SKM-1 treated with dmso at 0.1 percent for 144 hours (cell line): Measurements from ENCODE around the gene APBA3.

ENCODE experiments used
- DNase-seq: peaks from one replicate; lab custom pipeline; 2025; ENCODE audit not compliant: unreplicated experiment; lab: John Stamatoyannopoulos, UW

APBA3 gene

GRCh38 chr19:3761382-3762129 is at the start of gene APBA3:
TSS of gene APBA3 (minus strand) at chr19:3761692. CDS start at chr19:3760264, 1,428 bp downstream.
- DNase-seq, result peak; percentile 80

DNA sequence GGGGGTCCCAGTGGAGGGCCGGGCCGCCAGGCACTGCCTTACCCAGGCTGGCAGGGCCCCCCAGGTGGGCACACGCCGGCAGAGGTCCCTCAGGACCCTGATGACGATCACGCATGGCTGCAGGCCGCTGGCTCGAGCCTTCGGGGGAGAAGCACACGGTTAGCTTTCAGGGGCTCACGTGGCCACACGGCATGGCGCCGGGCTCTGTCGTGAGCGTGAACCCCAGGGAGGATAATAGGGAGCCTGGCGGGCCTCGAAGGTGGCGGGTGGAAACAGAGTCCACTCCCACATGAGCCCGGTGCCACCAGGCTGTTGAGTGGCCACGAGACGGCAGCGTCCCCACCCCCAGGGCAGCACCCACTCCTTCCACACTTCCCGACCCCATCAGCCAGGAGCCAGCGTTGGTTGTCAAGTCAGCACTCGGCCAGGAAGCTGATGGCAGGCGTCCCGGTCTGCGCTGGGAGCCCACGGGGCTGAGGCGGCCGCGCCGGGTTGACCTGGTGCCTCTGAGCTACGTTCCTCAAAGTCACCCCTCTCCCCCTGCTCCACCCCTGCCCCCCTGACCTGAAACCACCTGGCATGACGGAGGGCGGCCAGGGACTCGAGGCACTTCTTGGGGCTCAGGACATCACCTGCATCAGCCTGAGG is 49.3 kb upstream of the APBA3 start:
- DNase-seq, result no peak

DNA sequence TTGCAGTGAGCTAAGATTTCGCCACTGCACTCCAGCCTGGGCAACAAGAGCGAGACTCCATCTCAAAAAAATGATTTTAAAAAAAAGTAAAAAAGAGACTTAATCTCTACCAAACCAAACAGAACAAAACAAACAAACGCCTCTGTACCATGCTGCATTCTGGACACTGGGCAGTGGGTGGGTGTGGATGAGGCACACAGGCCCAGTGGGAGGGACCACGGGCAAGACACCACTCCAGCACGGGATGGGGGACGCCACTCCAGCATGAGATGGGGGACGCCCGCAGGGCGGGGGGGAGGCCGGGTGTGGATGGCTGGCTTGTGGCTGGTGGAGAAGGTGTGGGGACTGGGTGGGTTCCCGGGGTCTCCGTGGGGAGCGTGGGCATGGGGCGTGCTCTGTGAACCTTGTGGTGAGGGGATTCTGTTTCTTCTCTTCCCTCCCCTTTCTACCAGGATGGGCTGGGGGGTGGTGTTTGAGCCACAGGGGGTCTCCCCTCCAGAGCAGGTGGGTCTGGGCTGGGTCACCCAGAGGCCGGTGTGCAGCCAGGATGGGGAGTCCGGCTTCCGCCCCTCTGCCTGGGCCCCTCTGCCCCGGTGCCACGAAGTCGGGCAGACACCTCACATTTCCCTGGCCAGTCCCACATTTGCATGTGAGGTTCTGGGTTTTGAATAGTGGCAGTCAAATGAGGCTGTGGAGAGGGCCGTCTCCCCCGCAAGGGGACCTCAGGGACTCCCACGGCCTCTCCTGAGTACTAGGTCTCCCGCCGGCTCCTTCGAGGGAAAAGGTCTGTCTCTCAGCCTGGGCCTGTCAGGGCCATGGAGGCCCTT is 48.6 kb upstream of the APBA3 start:
- DNase-seq, result no peak

DNA sequence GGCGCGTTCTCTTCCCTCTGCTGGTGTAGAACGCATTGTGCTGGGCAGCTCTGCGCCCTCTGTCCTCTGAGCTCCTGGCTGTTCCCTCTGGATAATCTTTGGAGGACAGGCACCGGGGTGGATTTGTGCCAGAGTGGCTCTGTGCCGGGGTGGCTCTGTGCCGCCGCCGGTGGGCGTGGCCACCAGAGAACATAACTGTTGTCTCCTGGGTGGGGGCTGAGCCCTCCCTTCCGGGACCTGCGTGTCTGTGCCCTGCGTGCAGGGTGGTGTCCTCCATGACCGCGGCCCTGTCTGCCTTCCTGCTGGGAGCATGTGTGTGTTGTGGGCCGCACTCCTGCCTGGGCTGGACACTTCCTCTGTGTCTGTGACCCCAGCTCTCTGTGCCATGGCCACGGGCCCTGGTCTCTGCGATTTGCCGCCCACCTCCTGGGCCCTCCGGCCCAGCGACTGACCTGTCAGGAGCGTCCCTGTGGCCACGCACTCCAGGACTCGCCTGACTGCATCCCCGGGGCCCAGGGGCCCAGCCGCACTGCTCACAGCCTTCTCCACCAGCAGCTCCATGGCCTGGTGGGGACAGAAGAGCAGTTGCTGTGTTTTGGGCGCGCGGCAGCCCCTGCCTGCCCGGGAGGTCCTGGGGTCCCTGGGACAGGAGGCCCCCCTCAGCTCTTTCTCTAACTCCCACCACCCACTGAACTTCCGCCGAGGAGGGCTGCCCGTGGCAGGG is 47.1 kb upstream of the APBA3 start:
- DNase-seq, result no peak

DNA sequence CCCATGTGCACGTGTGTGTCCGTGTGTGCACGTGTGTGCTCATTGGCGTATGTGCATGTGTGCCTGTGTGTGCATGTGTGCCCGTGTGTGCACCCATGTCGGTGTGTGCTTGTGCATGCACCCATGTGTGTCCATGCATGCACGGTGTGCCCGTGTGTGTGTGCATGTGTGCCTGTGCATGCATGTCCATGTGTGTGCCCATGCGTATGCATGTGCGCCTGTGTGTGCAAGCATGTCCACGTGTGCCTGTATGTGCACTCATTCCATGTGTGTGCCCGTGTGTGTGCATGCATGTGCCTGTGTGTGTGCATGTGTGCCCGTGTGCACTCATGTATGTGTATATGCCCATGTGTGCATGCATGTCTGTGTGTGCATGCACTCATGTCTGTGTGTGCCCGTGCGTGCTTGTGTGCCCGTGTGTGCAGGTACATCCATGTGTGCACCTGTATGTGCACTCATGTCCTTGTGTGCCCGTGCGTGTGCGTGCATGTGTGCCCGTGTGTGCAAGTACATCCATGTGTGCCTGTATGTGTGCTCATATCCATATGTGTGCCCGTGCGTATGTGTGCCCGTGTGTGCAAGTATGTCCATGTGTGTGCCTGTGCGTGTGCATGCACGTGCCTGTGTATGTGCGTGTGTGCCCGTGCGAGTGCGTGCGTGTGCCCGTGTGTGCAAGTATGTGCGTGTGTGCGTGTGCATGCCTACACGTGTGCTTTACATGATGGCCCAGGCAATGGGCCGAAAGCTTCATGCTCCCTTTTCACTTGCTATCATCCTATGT is 46.3 kb upstream of the APBA3 start:
- DNase-seq, result no peak

DNA sequence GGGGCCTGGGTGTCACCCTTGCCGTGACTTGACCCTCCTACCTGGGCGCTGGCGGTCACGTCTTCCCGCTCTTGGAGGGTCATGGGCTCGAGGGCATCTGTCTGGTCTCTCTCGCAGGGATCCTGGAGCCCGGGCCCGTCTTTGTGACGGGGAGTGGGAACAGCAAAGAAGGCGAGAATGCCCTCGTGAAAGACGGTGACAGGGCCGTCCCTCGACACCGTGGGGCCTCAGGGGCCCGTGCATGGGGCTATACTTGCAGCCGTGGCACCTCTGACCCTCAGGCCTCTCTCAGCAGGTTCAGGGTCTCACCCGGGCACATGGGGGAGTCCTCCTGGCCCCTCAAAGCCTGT is 45.6 kb upstream of the APBA3 start:
- DNase-seq, result no peak

GRCh38 chr19:3805859-3806258 is 44.4 kb upstream of the APBA3 start:
- no peak for DNase-seq

DNA sequence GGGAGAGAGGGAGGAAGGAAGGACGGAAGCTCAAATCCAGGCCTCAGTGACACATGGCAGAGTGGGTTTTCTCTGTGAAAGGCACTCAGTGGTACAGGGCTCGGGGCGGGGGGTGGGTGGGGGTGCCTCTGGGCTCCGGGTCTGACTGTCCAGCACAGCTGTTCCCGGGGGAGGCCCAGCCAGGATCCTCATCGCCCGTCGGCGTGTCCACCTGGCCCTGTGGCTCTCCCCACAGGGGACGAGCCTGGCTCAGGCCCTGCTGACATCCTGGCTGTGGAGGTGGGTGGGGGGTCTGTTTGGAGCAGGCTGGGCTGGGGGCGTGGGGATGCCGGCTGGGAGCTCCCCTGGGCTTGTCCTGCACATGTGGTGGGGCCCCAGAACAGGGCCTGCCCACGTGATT is 42.9 kb upstream of the APBA3 start:
- DNase-seq, result no peak

- no peak for DNase-seq
Measured at GRCh38 chr19:3803986-3804385, 42.5 kb upstream of the APBA3 start.

GRCh38 chr19:3803114-3803888 is 41.8 kb upstream of the APBA3 start:
- no peak for DNase-seq

DNA sequence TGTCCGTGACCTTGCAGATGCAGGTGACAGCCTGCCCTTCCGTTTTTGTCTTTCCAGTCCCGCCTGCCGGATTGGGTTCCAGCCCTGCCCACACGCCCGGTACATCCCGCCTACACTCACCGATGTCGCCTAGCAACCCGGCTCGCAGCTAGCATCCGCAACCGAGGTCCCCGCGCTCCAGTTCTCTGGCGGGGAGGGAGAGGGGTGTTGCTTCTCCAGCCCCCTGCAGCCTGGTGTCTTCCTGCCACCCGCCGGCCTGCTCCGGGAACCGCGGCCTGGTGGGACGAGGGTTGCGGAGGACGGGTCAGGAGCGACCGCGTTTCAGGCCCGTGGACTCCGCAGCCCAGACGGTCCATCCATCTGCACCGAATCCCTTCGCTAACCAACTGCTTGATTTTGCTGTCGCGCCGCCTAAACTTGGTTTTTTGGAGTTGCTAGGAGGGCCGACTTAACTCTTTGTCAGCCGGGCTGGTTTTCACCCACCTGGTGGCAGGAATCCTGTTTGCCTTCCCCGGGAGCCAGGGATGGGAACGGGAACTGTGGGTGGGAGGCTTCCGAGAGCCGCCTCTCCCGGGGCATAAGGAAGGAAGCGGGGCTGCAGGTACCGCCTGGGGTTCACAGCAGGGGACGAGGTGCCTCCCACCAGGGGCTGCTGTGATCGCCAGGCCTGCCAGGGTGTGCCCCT is 40.1 kb upstream of the APBA3 start:
- DNase-seq, result no peak

DNA sequence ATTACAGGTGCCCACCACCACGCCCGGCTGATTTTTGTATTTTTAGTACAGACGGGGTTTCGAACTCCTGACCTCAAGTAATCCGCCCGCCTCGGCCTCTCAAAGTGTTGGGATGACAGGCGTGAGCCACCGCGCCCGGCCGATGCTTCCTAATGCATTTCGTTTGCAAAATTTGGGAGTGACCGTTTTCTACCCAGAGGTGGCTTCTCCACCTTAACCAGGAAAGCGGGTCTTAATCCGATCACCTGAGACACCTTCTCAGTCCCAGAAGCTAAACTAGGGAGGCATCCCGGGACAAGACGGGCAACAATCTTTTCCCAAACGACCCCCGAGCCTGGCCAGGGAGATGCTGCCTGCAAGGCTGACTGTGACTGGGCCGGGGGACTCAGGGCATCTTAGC is 39.5 kb upstream of the APBA3 start:
- DNase-seq, result no peak

DNA sequence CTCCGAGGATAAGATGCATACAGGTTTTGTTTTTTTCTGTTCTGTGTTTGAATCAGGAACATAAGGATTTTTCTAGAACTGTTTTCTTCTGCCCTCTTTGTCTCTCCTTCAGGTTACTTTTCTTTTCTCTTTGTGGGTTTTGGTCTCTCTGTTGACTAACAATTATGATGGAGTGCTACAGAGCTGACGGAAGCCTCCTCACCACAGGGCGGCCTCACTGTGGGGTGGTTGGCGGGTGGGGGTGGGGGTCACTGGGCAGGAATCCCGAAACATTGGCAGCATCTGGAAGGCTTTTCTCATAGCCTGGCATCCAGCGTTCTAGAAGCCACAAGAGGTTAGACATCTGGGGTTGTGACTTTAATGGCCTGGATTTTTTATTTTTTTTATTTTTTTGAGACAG is 36.6 kb upstream of the APBA3 start:
- DNase-seq, result no peak

DNA sequence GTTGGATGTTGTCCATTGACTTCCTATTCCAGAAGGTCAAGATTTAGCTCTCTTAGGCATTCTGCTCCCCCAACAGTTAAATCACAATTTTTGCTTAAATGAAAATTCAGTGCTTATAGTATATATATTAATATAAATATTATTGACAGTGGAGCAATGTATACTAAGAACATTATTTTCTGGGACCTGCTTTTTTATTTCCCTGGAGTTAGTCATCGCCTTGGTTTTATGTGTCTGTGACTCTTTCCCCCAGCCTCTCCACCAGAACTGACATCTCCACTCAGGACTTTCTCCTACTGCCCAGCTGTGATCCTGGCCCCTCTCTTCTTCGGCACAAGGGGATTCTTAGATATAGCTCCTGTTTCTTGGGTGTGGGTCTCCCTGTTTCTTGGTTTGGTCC is 34.9 kb upstream of the APBA3 start:
- DNase-seq, result no peak

DNA sequence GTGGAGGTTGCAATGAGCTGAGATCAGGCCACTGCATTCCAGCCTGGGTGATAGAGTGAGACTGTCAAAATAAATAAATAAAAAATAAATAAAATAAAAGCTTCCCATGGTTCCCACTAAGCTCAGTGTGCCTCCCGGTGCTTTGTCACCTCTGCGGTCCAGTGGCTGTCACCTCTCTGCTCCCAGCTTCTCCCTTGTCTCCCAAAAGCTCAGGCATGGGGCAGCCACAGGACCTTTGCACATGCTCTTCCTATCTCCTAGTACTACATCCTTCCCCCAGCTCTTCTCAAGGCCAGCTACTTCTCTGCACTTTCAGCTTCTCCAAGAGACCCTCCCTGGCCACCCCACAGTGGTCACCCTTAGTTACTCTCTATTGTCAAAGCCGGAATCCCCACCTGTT is 32.3 kb upstream of the APBA3 start:
- DNase-seq, result no peak

GRCh38 chr19:3792114-3792513 is 30.6 kb upstream of the APBA3 start:
- DNase-seq, result no peak

- DNase-seq, result no peak
Measured at GRCh38 chr19:3790941-3791340, 29.4 kb upstream of the APBA3 start.

- DNase-seq, result no peak
Measured at GRCh38 chr19:3790209-3790734, 28.8 kb upstream of the APBA3 start.
